ENCODE results near the gene GJC2.

The GJC2 gene

GRCh38 chr1:228176461-228177182 is 26.9 kb downstream of the GJC2 start:
- ChIA-PET CTCF (no interaction called here), POLR2A (interaction anchor here (1.4 to 1.5 kb wide), 2 partner anchors 10 to 11 kb away, joined by 4 to 7 read pairs; no protein-coding TSS in a partner anchor)
- no peak for DNase-seq (ENCODE audit: extremely low spot score)
- TF ChIP-seq BHLHE40 (IDR thresholded peaks at IDR 0.05; ENCODE audit: borderline replicate concordance), result no peak
- TF ChIP-seq ARNT (IDR thresholded peaks at IDR 0.05), result no peak
- no peak for TF ChIP-seq HDGF (IDR thresholded peaks at IDR 0.05; ENCODE audit: borderline replicate concordance)
- no peak for TF ChIP-seq FOXA1 (IDR thresholded peaks at IDR 0.05)
- TF ChIP-seq FOXM1 (IDR thresholded peaks at IDR 0.05; ENCODE audit: borderline replicate concordance), result no peak
- TF ChIP-seq SP1 (IDR thresholded peaks at IDR 0.05), result no peak
- no peak for TF ChIP-seq L3MBTL2 (conservative IDR thresholded peaks at IDR 0.05)
- TF ChIP-seq NFRKB (IDR thresholded peaks at IDR 0.05), result no peak

GRCh38 chr1:228177183-228177475 is 27.4 kb downstream of the GJC2 start:
- no peak for DNase-seq (ENCODE audit: extremely low spot score)
- TF ChIP-seq HDGF (IDR thresholded peaks at IDR 0.05; ENCODE audit: borderline replicate concordance) (no peak), L3MBTL2 (conservative IDR thresholded peaks at IDR 0.05) (no peak), FOXM1 (IDR thresholded peaks at IDR 0.05; ENCODE audit: borderline replicate concordance) (no peak), ELF4 (IDR thresholded peaks at IDR 0.05) (no peak), TARDBP (IDR thresholded peaks at IDR 0.05) (no peak), ARNT (IDR thresholded peaks at IDR 0.05) (no peak), FOXA1 (IDR thresholded peaks at IDR 0.05) (no peak), ZNF384 (IDR thresholded peaks at IDR 0.05) (no peak), SP1 (IDR thresholded peaks at IDR 0.05) (no peak), NFRKB (IDR thresholded peaks at IDR 0.05) (no peak), PKNOX1 (IDR thresholded peaks at IDR 0.05) (no peak), FOXK2 (IDR thresholded peaks at IDR 0.05) (no peak), SUZ12 (IDR thresholded peaks at IDR 0.05) (no peak), LEF1 (IDR thresholded peaks at IDR 0.05; ENCODE audit: borderline replicate concordance) (no peak), BHLHE40 (IDR thresholded peaks at IDR 0.05; ENCODE audit: borderline replicate concordance) (no peak), CTBP1 (IDR thresholded peaks at IDR 0.05; ENCODE audit: borderline replicate concordance) (no peak)
- CTCF ChIA-PET, result no interaction called here
- POLR2A ChIA-PET, result interaction anchor here (1.4 to 1.5 kb wide), 2 partner anchors 10 to 12 kb away, joined by 4 to 7 read pairs; no protein-coding TSS in a partner anchor

DNA sequence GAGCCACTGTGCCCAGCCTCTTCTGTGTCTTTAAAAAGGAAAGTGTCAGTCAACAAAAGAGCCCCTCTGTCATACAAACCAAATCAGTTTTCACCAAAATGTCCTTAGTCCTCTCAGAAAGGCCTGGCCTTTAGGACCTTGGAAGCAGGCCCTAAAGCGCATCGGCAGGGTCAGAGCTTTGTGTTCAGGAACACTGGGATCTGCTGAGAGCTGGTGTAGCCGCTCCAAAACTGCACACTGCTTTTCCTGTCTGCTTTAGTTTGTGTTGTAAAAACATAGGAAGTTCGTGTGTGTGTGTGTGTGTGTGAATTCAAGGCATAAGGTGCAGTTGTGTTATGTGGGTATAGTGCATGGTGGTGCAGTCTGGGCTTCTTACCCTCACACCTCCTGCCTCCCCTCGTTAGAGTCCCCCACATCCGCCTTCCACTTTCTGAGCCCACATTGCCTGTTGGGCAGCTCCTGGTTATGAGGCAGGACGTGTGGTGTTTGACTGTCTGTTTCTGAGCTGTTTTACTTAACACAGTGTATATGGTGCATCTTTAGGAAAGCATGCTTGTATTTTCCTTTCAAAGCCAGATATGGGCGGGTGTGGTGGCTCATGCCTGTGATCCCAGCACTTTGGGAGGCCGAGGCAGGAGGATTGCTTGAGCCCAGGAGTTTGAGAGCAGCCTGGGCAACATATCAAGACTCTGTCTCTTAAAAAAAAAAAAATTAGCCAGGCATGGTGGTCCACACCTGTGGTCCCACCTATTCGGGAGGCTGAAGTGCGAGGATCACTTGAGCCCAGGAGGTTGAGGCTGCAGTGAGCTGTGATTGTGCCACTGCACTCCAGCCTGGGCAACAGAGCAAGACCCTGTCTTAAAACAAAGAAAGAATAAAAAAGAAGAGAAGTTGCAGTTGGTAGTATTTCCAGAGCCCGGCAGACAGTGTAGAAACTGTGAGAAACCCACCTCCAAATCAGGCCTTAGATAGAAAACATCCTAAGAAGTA is 28.3 kb downstream of the GJC2 start:
- TF ChIP-seq HDGF (IDR thresholded peaks at IDR 0.05; ENCODE audit: borderline replicate concordance) (no peak), PKNOX1 (IDR thresholded peaks at IDR 0.05) (no peak), NFRKB (IDR thresholded peaks at IDR 0.05) (no peak), ELF4 (IDR thresholded peaks at IDR 0.05) (no peak), L3MBTL2 (conservative IDR thresholded peaks at IDR 0.05) (no peak)

DNA sequence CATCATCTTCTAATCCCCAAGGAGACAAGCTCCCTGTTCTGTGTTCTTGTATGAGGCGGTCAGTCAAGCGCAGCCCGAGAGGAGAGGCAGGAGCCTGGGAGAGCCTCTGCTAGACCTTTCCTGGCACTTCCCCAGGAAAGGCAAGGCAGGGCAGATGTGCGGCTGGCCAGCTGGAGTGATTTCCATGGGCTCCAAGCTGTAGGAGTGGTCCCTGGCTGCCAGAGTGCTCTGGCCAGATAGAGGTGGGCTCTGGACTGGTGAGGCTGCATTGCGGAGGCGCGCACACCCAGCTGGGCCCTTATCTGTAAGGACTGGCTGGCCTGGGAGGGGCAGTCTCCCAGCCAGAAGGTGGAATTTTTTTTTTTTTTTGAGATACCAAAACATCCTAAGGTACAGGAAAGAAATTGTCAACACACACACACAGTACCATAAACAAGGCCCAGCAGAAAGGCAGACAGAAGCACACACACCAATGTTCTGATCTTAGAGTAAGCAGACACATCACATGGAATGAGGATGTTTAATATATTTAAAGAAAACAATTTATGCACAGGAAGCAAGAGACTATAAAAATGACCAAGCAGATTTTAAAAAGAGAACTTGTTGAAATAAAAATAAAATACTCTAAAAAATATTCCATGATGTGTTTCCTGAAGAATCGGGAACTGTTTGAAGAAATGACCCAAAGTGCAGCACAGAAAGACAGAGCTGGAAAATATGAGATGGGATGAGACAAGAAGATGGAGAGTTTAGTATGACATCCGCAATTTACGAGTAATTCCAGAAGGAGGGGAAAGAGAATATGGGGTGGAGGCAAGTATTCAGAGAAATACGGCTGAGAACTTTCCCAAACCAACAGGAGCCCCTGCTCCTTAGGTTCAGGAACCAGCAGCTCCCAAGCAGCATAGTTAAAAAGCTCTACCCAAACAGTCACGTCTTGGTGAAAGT is 29.3 kb downstream of the GJC2 start:
- no peak for DNase-seq (ENCODE audit: extremely low spot score)
- CTCF ChIA-PET, result no interaction called here
- POLR2A ChIA-PET, result no interaction called here
- no peak for TF ChIP-seq FOXM1 (IDR thresholded peaks at IDR 0.05; ENCODE audit: borderline replicate concordance)
- TF ChIP-seq SUZ12 (IDR thresholded peaks at IDR 0.05), result no peak
- TF ChIP-seq ELF4 (IDR thresholded peaks at IDR 0.05), result no peak
- no peak for TF ChIP-seq SP1 (IDR thresholded peaks at IDR 0.05)
- TF ChIP-seq ZNF384 (IDR thresholded peaks at IDR 0.05), result no peak
- TF ChIP-seq BHLHE40 (IDR thresholded peaks at IDR 0.05; ENCODE audit: borderline replicate concordance), result no peak
- TF ChIP-seq NFRKB (IDR thresholded peaks at IDR 0.05), result no peak
- TF ChIP-seq PKNOX1 (IDR thresholded peaks at IDR 0.05), result no peak

More for the DNA sequence above, 28.3 kb downstream of the GJC2 start:
- no peak for DNase-seq (ENCODE audit: extremely low spot score)
- ChIA-PET POLR2A (no interaction called here), CTCF (no interaction called here)

GRCh38 chr1:228180271-228180958 is 30.7 kb downstream of the GJC2 start:
- CTCF ChIA-PET, result interaction anchor here (0.7 to 1.0 kb wide), 3 partner anchors 26 to 50 kb away, joined by 3 to 4 read pairs (median 4); no protein-coding TSS in a partner anchor
- TF ChIP-seq ZNF384 (IDR thresholded peaks at IDR 0.05) (no peak), FOXA1 (IDR thresholded peaks at IDR 0.05) (no peak), SP1 (IDR thresholded peaks at IDR 0.05) (no peak), ARNT (IDR thresholded peaks at IDR 0.05) (no peak), FOXM1 (IDR thresholded peaks at IDR 0.05; ENCODE audit: borderline replicate concordance) (no peak), CTBP1 (IDR thresholded peaks at IDR 0.05; ENCODE audit: borderline replicate concordance) (no peak)
- no peak for DNase-seq (ENCODE audit: extremely low spot score)
- POLR2A ChIA-PET, result no interaction called here

Measured in HEK293T (cell line).